Measurements from ENCODE around the gene NOC3L.

DNA sequence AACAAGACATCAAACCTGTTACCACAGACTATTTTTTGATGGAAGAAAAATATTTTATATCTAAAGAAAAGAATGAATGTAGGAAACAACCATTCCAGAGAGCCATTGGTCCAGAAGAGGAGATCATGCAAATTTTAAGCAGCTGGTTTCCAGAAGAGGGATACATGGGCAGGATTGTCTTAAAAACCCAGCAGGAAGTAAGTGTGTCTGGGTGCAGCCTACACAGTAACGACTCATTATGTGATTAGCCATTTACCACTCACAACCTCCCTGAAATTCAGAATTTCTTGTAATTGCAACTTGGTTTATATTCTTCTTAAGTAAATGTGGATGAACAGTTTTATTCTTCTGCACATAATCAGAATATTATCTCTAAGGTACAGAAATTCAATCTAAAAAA is 46.2 kb downstream of the NOC3L start:
- no peak for TF ChIP-seq POLR2AphosphoS5 (IDR thresholded peaks at IDR 0.05)
- no peak for TF ChIP-seq POLR2A (IDR thresholded peaks at IDR 0.05)
- TF ChIP-seq, protein P1, sequence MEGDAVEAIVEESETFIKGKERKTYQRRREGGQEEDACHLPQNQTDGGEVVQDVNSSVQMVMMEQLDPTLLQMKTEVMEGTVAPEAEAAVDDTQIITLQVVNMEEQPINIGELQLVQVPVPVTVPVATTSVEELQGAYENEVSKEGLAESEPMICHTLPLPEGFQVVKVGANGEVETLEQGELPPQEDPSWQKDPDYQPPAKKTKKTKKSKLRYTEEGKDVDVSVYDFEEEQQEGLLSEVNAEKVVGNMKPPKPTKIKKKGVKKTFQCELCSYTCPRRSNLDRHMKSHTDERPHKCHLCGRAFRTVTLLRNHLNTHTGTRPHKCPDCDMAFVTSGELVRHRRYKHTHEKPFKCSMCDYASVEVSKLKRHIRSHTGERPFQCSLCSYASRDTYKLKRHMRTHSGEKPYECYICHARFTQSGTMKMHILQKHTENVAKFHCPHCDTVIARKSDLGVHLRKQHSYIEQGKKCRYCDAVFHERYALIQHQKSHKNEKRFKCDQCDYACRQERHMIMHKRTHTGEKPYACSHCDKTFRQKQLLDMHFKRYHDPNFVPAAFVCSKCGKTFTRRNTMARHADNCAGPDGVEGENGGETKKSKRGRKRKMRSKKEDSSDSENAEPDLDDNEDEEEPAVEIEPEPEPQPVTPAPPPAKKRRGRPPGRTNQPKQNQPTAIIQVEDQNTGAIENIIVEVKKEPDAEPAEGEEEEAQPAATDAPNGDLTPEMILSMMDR (IDR thresholded peaks at IDR 0.05): no peak
- no peak for TF ChIP-seq EP300 (IDR thresholded peaks at IDR 0.05; ENCODE audit: low read depth)

All from transverse colon (tissue), 4 donors.